ENCODE results near the gene NUDC.
A peak's percentile ranks its signal among the peaks of the same experiment; 100 is the strongest.

The NUDC gene

GRCh38 chr1:26922431-26922729 is 837 bp downstream of the NUDC start:
- peak overlapping the region; percentile 66 for H3K4me3 ChIP-seq (ENCODE audit: control insufficient read depth, low read depth, low read length)
- no peak for TF ChIP-seq CTCF (IDR thresholded peaks at IDR 0.05; ENCODE audit: control insufficient read depth, insufficient read depth, low read depth, low read length, missing control alignments)
- no peak for DNase-seq (ENCODE audit: low read depth)

- DNase-seq (ENCODE audit: low read depth) = no peak
- no peak for TF ChIP-seq CTCF (IDR thresholded peaks at IDR 0.05; ENCODE audit: control insufficient read depth, insufficient read depth, low read depth, low read length, missing control alignments)
- peak overlapping the region; percentile 66 for H3K4me3 ChIP-seq (ENCODE audit: control insufficient read depth, low read depth, low read length)
Observed at GRCh38 chr1:26922901-26923300, 1.4 kb downstream of the NUDC start.

- no peak for DNase-seq (ENCODE audit: low read depth)
- no peak for TF ChIP-seq CTCF (IDR thresholded peaks at IDR 0.05; ENCODE audit: control insufficient read depth, insufficient read depth, low read depth, low read length, missing control alignments)
- H3K4me3 ChIP-seq (ENCODE audit: control insufficient read depth, low read depth, low read length) = no peak overlapping the region
Observed at GRCh38 chr1:26923711-26924110, 2.2 kb downstream of the NUDC start.

GRCh38 chr1:26932531-26932930 is 11.0 kb downstream of the NUDC start:
- DNase-seq (ENCODE audit: low read depth) = no peak
- no peak overlapping the region for H3K4me3 ChIP-seq (ENCODE audit: control insufficient read depth, low read depth, low read length)
- TF ChIP-seq CTCF (IDR thresholded peaks at IDR 0.05; ENCODE audit: control insufficient read depth, insufficient read depth, low read depth, low read length, missing control alignments) = no peak

- DNase-seq (ENCODE audit: low read depth) = no peak
- H3K4me3 ChIP-seq (ENCODE audit: control insufficient read depth, low read depth, low read length) = no peak overlapping the region
- no peak for TF ChIP-seq CTCF (IDR thresholded peaks at IDR 0.05; ENCODE audit: control insufficient read depth, insufficient read depth, low read depth, low read length, missing control alignments)
Observed at GRCh38 chr1:26936823-26937222, 15.3 kb downstream of the NUDC start.

GRCh38 chr1:26938004-26938658 is 16.6 kb downstream of the NUDC start:
- H3K4me3 ChIP-seq (ENCODE audit: control insufficient read depth, low read depth, low read length) = no peak overlapping the region
- DNase-seq (ENCODE audit: low read depth) = no peak
- no peak for TF ChIP-seq CTCF (IDR thresholded peaks at IDR 0.05; ENCODE audit: control insufficient read depth, insufficient read depth, low read depth, low read length, missing control alignments)

- DNase-seq (ENCODE audit: low read depth) = no peak
- H3K4me3 ChIP-seq (ENCODE audit: control insufficient read depth, low read depth, low read length) = no peak overlapping the region
- TF ChIP-seq CTCF (IDR thresholded peaks at IDR 0.05; ENCODE audit: control insufficient read depth, insufficient read depth, low read depth, low read length, missing control alignments) = no peak
Observed at GRCh38 chr1:26938659-26939025, 17.1 kb downstream of the NUDC start.

Measured in AG09309 (cell line).